ENCODE results near the gene ENTPD8.
A peak's percentile ranks its signal among the peaks of the same experiment; 100 is the strongest.

ENTPD8 gene

GRCh38 chr9:137484551-137485315, 43.6 kb upstream of the ENTPD8 start:
- no peak overlapping the region for H3K4me3 ChIP-seq (ENCODE audit: severe bottlenecking)
- H3K27ac ChIP-seq (ENCODE audit: poor library complexity, severe bottlenecking), result no peak overlapping the region
- H3K4me1 ChIP-seq (ENCODE audit: insufficient read depth, poor library complexity, severe bottlenecking), result peaks cover 11% of the 10 kb centered on the region
- H3K9me3 ChIP-seq (ENCODE audit: severe bottlenecking), result no peaks in the 10 kb centered on the region
- ATAC-seq (ENCODE audit: low read depth) (no peak), DNase-seq (ENCODE audit: low spot score) (peak; percentile 56)
- TF ChIP-seq CTCF (IDR thresholded peaks at IDR 0.05; ENCODE audit: poor library complexity, severe bottlenecking), result no peak
- H3K27me3 ChIP-seq (ENCODE audit: insufficient read depth, poor library complexity, severe bottlenecking), result no peaks in the 10 kb centered on the region
- no peaks in the 10 kb centered on the region for H3K36me3 ChIP-seq (ENCODE audit: low read depth)

- Histone ChIP-seq H3K27me3 (ENCODE audit: insufficient read depth, poor library complexity, severe bottlenecking) (no peaks in the 10 kb centered on the region), H3K4me1 (ENCODE audit: insufficient read depth, poor library complexity, severe bottlenecking) (peaks cover 11% of the 10 kb centered on the region), H3K4me3 (ENCODE audit: severe bottlenecking) (no peak overlapping the region), H3K36me3 (ENCODE audit: low read depth) (no peaks in the 10 kb centered on the region), H3K27ac (ENCODE audit: poor library complexity, severe bottlenecking) (peak overlapping the region; percentile 20), H3K9me3 (ENCODE audit: severe bottlenecking) (no peaks in the 10 kb centered on the region)
- DNase-seq (ENCODE audit: low spot score), result peak; percentile 73
- peak; percentile 81 for ATAC-seq (ENCODE audit: low read depth)
- TF ChIP-seq CTCF (IDR thresholded peaks at IDR 0.05; ENCODE audit: poor library complexity, severe bottlenecking), result no peak
Measured at GRCh38 chr9:137482094-137482781, 41.1 kb upstream of the ENTPD8 start.

DNA sequence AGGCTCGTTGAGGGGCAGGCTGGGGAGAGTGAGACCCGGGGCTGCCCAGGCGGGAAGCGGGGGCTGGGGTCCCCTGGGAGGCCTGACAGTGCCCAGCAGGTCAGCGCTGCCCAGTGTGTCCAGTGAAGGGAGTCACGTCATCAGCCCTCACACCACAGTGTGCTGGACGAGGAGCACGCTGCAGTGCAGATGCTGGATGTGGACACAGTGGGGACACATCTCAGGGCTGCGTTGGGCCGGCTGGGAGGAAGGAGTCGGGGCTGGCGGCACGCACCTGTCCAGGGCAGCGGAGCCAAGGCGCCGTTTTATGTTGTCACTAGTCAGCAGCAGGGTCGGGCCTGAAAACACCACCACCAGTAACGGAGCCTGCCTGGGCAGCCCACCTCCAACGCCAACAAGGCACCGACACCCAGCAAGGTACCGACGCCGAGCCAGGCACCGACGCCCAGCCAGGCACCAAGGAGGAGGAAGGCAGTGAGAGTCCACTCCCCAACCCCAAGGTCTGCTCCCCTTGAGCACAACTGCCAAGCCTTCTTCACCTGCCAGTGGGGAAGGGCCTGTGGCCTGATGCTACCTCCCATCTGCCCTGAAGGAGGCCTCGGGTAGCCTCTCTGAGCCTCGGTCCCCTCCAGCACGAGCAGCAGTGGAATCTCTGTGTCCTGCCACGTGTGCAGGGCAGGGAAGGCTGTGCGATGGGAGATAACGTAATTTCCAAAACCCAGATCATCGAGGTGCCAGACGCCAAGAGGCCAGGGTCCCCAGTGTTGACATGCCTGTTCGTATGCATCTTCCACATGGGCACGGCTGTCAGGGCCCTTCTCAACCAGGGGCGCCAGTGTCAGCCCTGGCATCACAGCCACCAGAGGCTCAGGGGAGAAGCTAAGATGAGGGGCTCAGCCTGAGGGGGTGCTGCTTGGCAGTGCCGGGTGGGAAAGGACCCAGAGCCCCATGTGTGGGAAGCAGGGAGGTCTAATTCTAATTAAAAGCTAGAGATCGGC, 39.8 kb upstream of the ENTPD8 start:
- ATAC-seq (ENCODE audit: low read depth), result no peak
- no peak overlapping the region for H3K4me3 ChIP-seq (ENCODE audit: severe bottlenecking)

More for the DNA sequence above, 39.8 kb upstream of the ENTPD8 start:
- peaks cover 3% of the 10 kb centered on the region for H3K9me3 ChIP-seq (ENCODE audit: severe bottlenecking)
- DNase-seq (ENCODE audit: low spot score), result peak; percentile 61
- H3K4me1 ChIP-seq (ENCODE audit: insufficient read depth, poor library complexity, severe bottlenecking), result peaks cover 11% of the 10 kb centered on the region
- no peaks in the 10 kb centered on the region for H3K27me3 ChIP-seq (ENCODE audit: insufficient read depth, poor library complexity, severe bottlenecking)
- H3K36me3 ChIP-seq (ENCODE audit: low read depth), result no peaks in the 10 kb centered on the region
- peak overlapping the region; percentile 20 for H3K27ac ChIP-seq (ENCODE audit: poor library complexity, severe bottlenecking)
- no peak for TF ChIP-seq CTCF (IDR thresholded peaks at IDR 0.05; ENCODE audit: poor library complexity, severe bottlenecking)
